Heart right ventricle (tissue), 16 donors: ENCODE measurements around the gene ZNF148. TPM values are rescaled to one million over a fixed set of nuclear protein-coding genes. Genes with fewer than 3 reads are reported as not detected.

Experiments used
- ATAC-seq, 8 donors: fragments of 200-7000 bp; cut with Tn5 transposase; one replicate each; pipeline ENCODE4 v1.9.1; 2020; ENCODE audit warnings: mild to moderate bottlenecking in 8 of 8, moderate library complexity in 8 of 8, moderate number of reproducible peaks in 1 of 8
- DNase-seq, 2 donors: peaks; one replicate each; pipeline ENCODE4 v3.0.0-alpha.2; 2020
- H3K27ac ChIP-seq, 10 donors: fragments of 200-600 bp; sonication (generic) in 2 of 10; one replicate each; pipeline versions ENCODE4 v1.5.0 to v1.8.0; 2020 to 2022; ENCODE audit warnings: mild to moderate bottlenecking in 3 of 10
- H3K27me3 ChIP-seq, 7 donors: fragments of 200-600 bp; one replicate each; pipeline ENCODE4 v1.8.0; 2021 to 2022; ENCODE audit warnings: mild to moderate bottlenecking in 2 of 7
- H3K36me3 ChIP-seq, 9 donors: fragments of 200-600 bp; sonication (generic) in 1 of 9; one replicate each; pipeline versions ENCODE4 v1.5.0 to v1.8.0; 2020 to 2022; ENCODE audit warnings: mild to moderate bottlenecking in 2 of 9
- H3K4me1 ChIP-seq, 9 donors: fragments of 200-600 bp; sonication (generic) in 1 of 9; one replicate each; pipeline versions ENCODE4 v1.5.0 to v1.8.0; 2020 to 2022; ENCODE audit warnings: mild to moderate bottlenecking in 4 of 9
- H3K4me3 ChIP-seq, 10 donors: fragments of 200-600 bp; sonication (generic) in 2 of 10; one replicate each; pipeline versions ENCODE4 v1.5.0 to v1.8.0; 2020 to 2022; ENCODE audit warnings: mild to moderate bottlenecking in 7 of 10, moderate library complexity in 2 of 10
- H3K9me3 ChIP-seq, 11 donors: fragments of 200-600 bp in 10 of 11; sonication (generic) in 2 of 11; one replicate each; pipeline versions ENCODE4 v1.5.0 to v1.8.0; 2013 to 2022; ENCODE audit warnings: mild to moderate bottlenecking in 2 of 11, control low read depth in 1 of 11, moderate library complexity in 1 of 11
- CTCF ChIP-seq, 9 donors: fragments of 200-600 bp; sonication (generic) in 2 of 9; IDR thresholded peaks; one replicate each; pipeline versions ENCODE4 v1.5.0 to v1.8.0; 2021 to 2022; ENCODE audit warnings: antibody characterized with exemption in 9 of 9, mild to moderate bottlenecking in 5 of 9, moderate library complexity in 1 of 9
- WGBS, 2 donors: extraction: QIAGEN DNeasy Blood & Tissue Kit; methylation state at CpG; one replicate each; pipeline ENCODE4 v1.1.7; 2013; ENCODE audit warnings: inconsistent platforms in 1 of 2; 5-methylcytosine and 5-hydroxymethylcytosine counted together
- intact Hi-C, 10 donors: fragments of 100-400 bp; cut with DNase I; formaldehyde crosslinking; loops; one replicate each; pipeline versions ENCODE4 v1.11.1 to v1.14.2; 2022
- polyA plus RNA-seq, 2 donors: library from polyadenylated mRNA; stranded (reverse); fragments of 200-250 nt; gene quantifications; one replicate each; pipeline ENCODE4 v1.2.3, GENCODE V29; 2013
- total RNA-seq, 10 donors: library from RNA; stranded (reverse); fragmentation: NEBNext Ultra II Directional in 3 of 10; extraction: Animal tissue kit (Norgen Biotek cat#: 25700) in 3 of 10; gene quantifications; one replicate each; pipeline versions ENCODE4 v1.2.1 to v1.2.4, GENCODE V29; 2021 to 2023
- donor health status: Arrhythmogenic right ventricular cardiomyopathy.
- donor health status: ischemic (EF 13 %, LVEDD 7.1; RV severe dilation, severe dysfunction).
- donor health status: healthy with polysubstance abuse.
- donor health status: DM: no; HTN: yes; CAD: no.
- donor health status: DM: no; HTN: no; CAD: no.
- donor health status: ischemic (EF 25% LVEDD 6.9; RV normal size, moderate dysfunction).
- donor health status: ischemic (EF 25% LVEDD 5.7; RV mildly dilated, moderate dysfunction).
- donor health status: healthy.
- donor health status: DM: yes; HTN: yes; CAD: no.
- donor health status: Ischemic cardiomyopathy.
- donor health status: ischemic (EF 35%, LVEDD 5.7; RV mildly dilated, moderate dysfunction).
- donor health status: nonischemic (EF 11% LVEDD 7.7; RV severe dilation, severe dysfunction).
- donor health status: DM: yes; HTN: yes; CAD: no.
- donor health status: PGD.
- donor health status: ischemic (EF 29% LVEDD 5.4; RV normal size, mild dysfunction).
- donor health status: nonischemic (EF 23%, LVEDD 6.1; RV moderate dilation, normal function).

The ZNF148 gene
- total and polyA plus RNA-seq, 12 donors: 2.9 to 59.6 (median 44.7) TPM

- no peaks in the 10 kb centered on the region for H3K27me3 ChIP-seq
- peaks cover 0 to 46% (median 8%) of the 10 kb centered on the region in 9 donors for H3K36me3 ChIP-seq
- no peak for TF ChIP-seq CTCF (IDR thresholded peaks at IDR 0.05)
- ATAC-seq (no peak), DNase-seq (no peak)
- no peak overlapping the region for H3K27ac ChIP-seq
- H3K4me3 ChIP-seq: no peak overlapping the region
- H3K9me3 ChIP-seq: no peaks in the 10 kb centered on the region
- no peaks in the 10 kb centered on the region for H3K4me1 ChIP-seq
- 95 to 100% methylated on average over 1 of the region's 1 CpG for WGBS, 2 donors
- intact Hi-C loops: loop anchor here in 1 of 10 donors (10.0 kb wide), 1 partner anchor 140 kb away; the partner anchor contains the start of gene ZNF148
Measured at GRCh38 chr3:125234831-125235230, 140.3 kb downstream of the ZNF148 start.

GRCh38 chr3:125232401-125232800 lies 142.7 kb downstream of the ZNF148 start:
- 97 to 98% methylated on average over 3 of the region's 3 CpGs for WGBS, 2 donors
- Histone ChIP-seq H3K4me3 (no peak overlapping the region), H3K27me3 (no peaks in the 10 kb centered on the region), H3K9me3 (no peaks in the 10 kb centered on the region), H3K4me1 (no peaks in the 10 kb centered on the region), H3K27ac (no peak overlapping the region), H3K36me3 (peaks cover 0 to 59% (median 8%) of the 10 kb centered on the region in 9 donors)
- intact Hi-C loops: loop anchor here in 1 of 10 donors (10.0 kb wide), 1 partner anchor 142 kb away; the partner anchor contains the start of gene ZNF148
- ATAC-seq (no peak), DNase-seq (no peak)
- TF ChIP-seq CTCF (IDR thresholded peaks at IDR 0.05): no peak

DNA sequence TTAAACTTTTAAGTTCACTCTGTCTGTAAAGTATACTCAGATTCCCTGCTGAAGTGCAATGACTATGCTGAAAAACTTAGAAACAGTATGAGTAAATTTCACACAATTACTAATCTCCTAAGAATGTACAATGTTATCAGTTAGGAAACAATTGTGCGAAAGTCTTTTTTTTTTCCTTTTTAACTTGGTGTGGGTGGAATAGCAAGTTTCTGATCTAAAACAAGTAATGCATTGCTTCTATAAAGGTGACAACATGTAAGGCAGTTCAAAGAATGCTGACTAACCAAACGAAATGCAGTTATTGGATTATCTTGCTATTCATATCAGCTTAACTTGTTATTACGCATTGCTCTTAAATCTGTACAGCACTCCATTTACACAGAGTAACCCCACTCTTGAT lies 143.2 kb downstream of the ZNF148 start:
- no peak overlapping the region for H3K27ac ChIP-seq
- ATAC-seq: no peak

DNA sequence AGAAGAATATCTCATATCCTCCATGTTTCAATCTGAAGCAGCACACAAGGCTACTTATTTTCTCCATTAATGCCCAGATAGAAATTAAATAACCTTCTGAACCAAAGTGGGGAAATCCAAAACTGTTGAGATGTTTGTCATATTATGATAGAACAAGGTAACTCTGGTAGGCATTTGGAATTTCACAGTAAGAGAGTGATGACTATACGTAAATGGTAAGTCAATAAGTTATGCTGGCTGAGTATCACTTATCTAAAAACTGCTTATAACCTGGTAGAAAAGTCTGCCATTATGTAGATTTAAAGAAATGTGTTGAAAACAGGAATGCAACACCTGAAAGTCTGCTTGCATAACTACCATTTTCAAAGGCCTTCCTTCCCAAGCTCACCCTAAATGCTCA lies 145.4 kb downstream of the ZNF148 start:
- H3K36me3 ChIP-seq: peaks cover 0 to 64% (median 8%) of the 10 kb centered on the region in 9 donors
- H3K4me1 ChIP-seq: no peaks in the 10 kb centered on the region
- no peak overlapping the region for H3K4me3 ChIP-seq
- no peak overlapping the region for H3K27ac ChIP-seq
- ATAC-seq: no peak
- H3K27me3 ChIP-seq: no peaks in the 10 kb centered on the region
- no peaks in the 10 kb centered on the region for H3K9me3 ChIP-seq
- no peak for DNase-seq
- intact Hi-C loops: loop anchor here in 1 of 10 donors (10.0 kb wide), 1 partner anchor 145 kb away; the partner anchor contains the start of gene ZNF148
- WGBS, 2 donors: 96 to 100% methylated on average over 1 of the region's 1 CpG
- TF ChIP-seq CTCF (IDR thresholded peaks at IDR 0.05): no peak

More for the DNA sequence above, 143.2 kb downstream of the ZNF148 start:
- intact Hi-C loops: loop anchor here in 1 of 10 donors (10.0 kb wide), 1 partner anchor 143 kb away; the partner anchor contains the start of gene ZNF148
- no peaks in the 10 kb centered on the region for H3K4me1 ChIP-seq
- H3K27me3 ChIP-seq: no peaks in the 10 kb centered on the region
- H3K4me3 ChIP-seq: no peak overlapping the region
- H3K9me3 ChIP-seq: no peaks in the 10 kb centered on the region
- DNase-seq: no peak
- H3K36me3 ChIP-seq: peaks cover 0 to 64% (median 8%) of the 10 kb centered on the region in 9 donors
- WGBS, 2 donors: 82 to 84% methylated on average over 3 of the region's 3 CpGs
- TF ChIP-seq CTCF (IDR thresholded peaks at IDR 0.05): no peak
